ENCODE data around the gene CTNNA2.

Gene CTNNA2

GRCh38 chr2:79715338-79715737, 202.5 kb downstream of the CTNNA2 start:
- DNase-seq: no peak

GRCh38 chr2:79716266-79716665, 203.4 kb downstream of the CTNNA2 start:
- DNase-seq: no peak

GRCh38 chr2:79717364-79718007, 204.6 kb downstream of the CTNNA2 start:
- no peak for DNase-seq

GRCh38 chr2:79721061-79721460, 208.2 kb downstream of the CTNNA2 start:
- no peak for DNase-seq

GRCh38 chr2:79721966-79722365, 209.1 kb downstream of the CTNNA2 start:
- no peak for DNase-seq

GRCh38 chr2:79723830-79724229, 211.0 kb downstream of the CTNNA2 start:
- no peak for DNase-seq

GRCh38 chr2:79729532-79729931, 216.7 kb downstream of the CTNNA2 start:
- DNase-seq: no peak

GRCh38 chr2:79734518-79734917, 221.7 kb downstream of the CTNNA2 start:
- no peak for DNase-seq

GRCh38 chr2:79740879-79741443, 228.1 kb downstream of the CTNNA2 start:
- no peak for DNase-seq

- DNase-seq: no peak
Observed at GRCh38 chr2:79750321-79750720, 237.5 kb downstream of the CTNNA2 start.

GRCh38 chr2:79757526-79757925, 244.7 kb downstream of the CTNNA2 start:
- DNase-seq: no peak

GRCh38 chr2:79758042-79758441, 245.2 kb downstream of the CTNNA2 start:
- no peak for DNase-seq

GRCh38 chr2:79758749-79759282, 246.0 kb downstream of the CTNNA2 start:
- no peak for DNase-seq

GRCh38 chr2:79770926-79771325, 258.1 kb downstream of the CTNNA2 start:
- no peak for DNase-seq

GRCh38 chr2:79771493-79771892, 258.6 kb downstream of the CTNNA2 start:
- no peak for DNase-seq

- DNase-seq: no peak
Observed at GRCh38 chr2:79774016-79774415, 261.2 kb downstream of the CTNNA2 start.

GRCh38 chr2:79776461-79776860, 263.6 kb downstream of the CTNNA2 start:
- no peak for DNase-seq

- DNase-seq: no peak
Observed at GRCh38 chr2:79780781-79781180, 267.9 kb downstream of the CTNNA2 start.

- no peak for DNase-seq
Observed at GRCh38 chr2:79782576-79783452, 270.0 kb downstream of the CTNNA2 start.

- DNase-seq: no peak
Observed at GRCh38 chr2:79788952-79789651, 276.3 kb downstream of the CTNNA2 start.

- no peak for DNase-seq
Observed at GRCh38 chr2:79789811-79790210, 277.0 kb downstream of the CTNNA2 start.

- no peak for DNase-seq
Observed at GRCh38 chr2:79792090-79792489, 279.2 kb downstream of the CTNNA2 start.

- no peak for DNase-seq
Observed at GRCh38 chr2:79793006-79793405, 280.2 kb downstream of the CTNNA2 start.
